Stimulated activated CD8-positive, alpha-beta memory T cell treated with anti-CD3 and anti-CD28 coated beads, Interleukin-12 subunit alpha, Interleukin-12 subunit beta, amount 100 ng/mL, for 4 hours (primary cell): Measurements from ENCODE around the gene SMPD4.
"Not testable (repeated sequence)": the region's sequence is repeated elsewhere in the genome, so short reads cannot be mapped to it uniquely, and the experiment has no call there.

Experiments
- DNase-seq: peaks from one replicate; pipeline ENCODE4 v3.0.0-alpha.2; 2020; ENCODE audit warnings: low read depth

The SMPD4 gene

GRCh38 chr2:130181325-130181879, at the start of gene SMPD4:
TSS of gene SMPD4 (minus strand) at chr2:130181602. CDS start at chr2:130176592, 5,010 bp downstream.
- peak; percentile 97 for DNase-seq

GRCh38 chr2:130230907-130231306, 49.5 kb upstream of the SMPD4 start:
- not testable (repeated sequence) for DNase-seq

GRCh38 chr2:130230376-130230775, 49.0 kb upstream of the SMPD4 start:
- DNase-seq: not testable (repeated sequence)

GRCh38 chr2:130229161-130229510, 47.7 kb upstream of the SMPD4 start:
- not testable (repeated sequence) for DNase-seq

GRCh38 chr2:130228467-130229160, 47.2 kb upstream of the SMPD4 start:
- not testable (repeated sequence) for DNase-seq

GRCh38 chr2:130228005-130228404, 46.6 kb upstream of the SMPD4 start:
- not testable (repeated sequence) for DNase-seq

- DNase-seq: not testable (repeated sequence)
Measured at GRCh38 chr2:130222523-130222922, 41.1 kb upstream of the SMPD4 start.

- DNase-seq: not testable (repeated sequence)
Measured at GRCh38 chr2:130220505-130220904, 39.1 kb upstream of the SMPD4 start.

- DNase-seq: not testable (repeated sequence)
Measured at GRCh38 chr2:130219147-130219546, 37.7 kb upstream of the SMPD4 start.

GRCh38 chr2:130207051-130207450, 25.6 kb upstream of the SMPD4 start:
- not testable (repeated sequence) for DNase-seq

- DNase-seq: not testable (repeated sequence)
Measured at GRCh38 chr2:130203150-130203549, 21.7 kb upstream of the SMPD4 start.

- DNase-seq: not testable (repeated sequence)
Measured at GRCh38 chr2:130202518-130202917, 21.1 kb upstream of the SMPD4 start.

GRCh38 chr2:130198343-130198742, 16.9 kb upstream of the SMPD4 start, which contains the start of gene TUBA3E:
TSS of gene TUBA3E (minus strand) at chr2:130198439. CDS start at chr2:130198360, 79 bp downstream.
- DNase-seq: no peak

- not testable (repeated sequence) for DNase-seq
Measured at GRCh38 chr2:130196052-130196451, 14.7 kb upstream of the SMPD4 start.

- not testable (repeated sequence) for DNase-seq
Measured at GRCh38 chr2:130195089-130195635, 13.8 kb upstream of the SMPD4 start.

- not testable (repeated sequence) for DNase-seq
Measured at GRCh38 chr2:130193824-130194223, 12.4 kb upstream of the SMPD4 start.

- DNase-seq: not testable (repeated sequence)
Measured at GRCh38 chr2:130192451-130192850, 11.0 kb upstream of the SMPD4 start.

- DNase-seq: not testable (repeated sequence)
Measured at GRCh38 chr2:130191319-130191718, 9.9 kb upstream of the SMPD4 start.

- DNase-seq: no peak
Measured at GRCh38 chr2:130190237-130190636, 8.8 kb upstream of the SMPD4 start.

GRCh38 chr2:130188958-130189357, 7.6 kb upstream of the SMPD4 start:
- not testable (repeated sequence) for DNase-seq

GRCh38 chr2:130187859-130188792, 6.7 kb upstream of the SMPD4 start:
- DNase-seq: not testable (repeated sequence)

GRCh38 chr2:130187268-130187667, 5.9 kb upstream of the SMPD4 start:
- no peak for DNase-seq
